ENCODE data around the gene NR1H4. TPM values are rescaled to one million over a fixed set of nuclear protein-coding genes. Genes with fewer than 3 reads are reported as not detected.
"Not testable (repeated sequence)": the region's sequence is repeated elsewhere in the genome, so short reads cannot be mapped to it uniquely, and the experiment has no call there.

Gene NR1H4
- total and polyA plus RNA-seq, 2 of the 13 experiments (the other 11 are each of a cell fraction or from before 2014, with no cell fraction given): 27.3 to 114 TPM

- Histone ChIP-seq H3K79me2 (ENCODE audit: insufficient read depth, low read length) (no peaks in the 10 kb centered on the region), H2AFZ (ENCODE audit: low read length) (peak overlapping the region; percentile 35), H4K20me1 (ENCODE audit: insufficient read depth, low read length) (no peaks in the 10 kb centered on the region), H3K9ac (ENCODE audit: insufficient read depth, low read depth, low read length) (no peak overlapping the region), H3K36me3 (replicated peaks in 1 of 2; ENCODE audit: control insufficient read depth in 1 of 2, insufficient read depth in 2 of 2, low read length in 2 of 2) (no peaks in the 10 kb centered on the region), H3K9me3 (ENCODE audit: low read length) (no peaks in the 10 kb centered on the region), H3K4me1 (ENCODE audit: insufficient read depth, low read length) (peaks cover 26% of the 10 kb centered on the region), H3K4me2 (ENCODE audit: low read depth, low read length) (no peak overlapping the region), H3K27ac (ENCODE audit: extremely low read length, insufficient read depth, low read length) (no peak overlapping the region), H3K27me3 (ENCODE audit: control insufficient read depth in 1 of 2, insufficient read depth in 2 of 2, low read length in 2 of 2) (no peaks in the 10 kb centered on the region), H3K4me3 (replicated peaks in 1 of 3; ENCODE audit: insufficient read depth in 1 of 3, low read depth in 2 of 3, low read length in 3 of 3) (no peak overlapping the region)
- 41% methylated on average over 3 of the region's 3 CpGs for WGBS (ENCODE audit: low lambda C conversion rate)
- BruUV-seq (replicated peaks): no TSS peak
- FAIRE-seq: no peak
- no peak for TF ChIP-seq ZIK1 (CRISPR knock-in tag; IDR thresholded peaks at IDR 0.05; ENCODE audit: borderline replicate concordance, low read depth)
- peak; percentile 23; the same call in 1 of the 2 replicates for TF ChIP-seq ZBTB21 (CRISPR knock-in tag; IDR thresholded peaks at IDR 0.05)
- TF ChIP-seq MED8 (CRISPR knock-in tag; IDR thresholded peaks at IDR 0.05; ENCODE audit: insufficient replicate concordance): no peak
- no peak for TF ChIP-seq MBNL3 (CRISPR knock-in tag; conservative IDR thresholded peaks at IDR 0.05)
- peak; percentile 74 for TF ChIP-seq FOSL2 (CRISPR knock-in tag; IDR thresholded peaks at IDR 0.05)
- peak; percentile 38; the same call in 1 of the 2 replicates for TF ChIP-seq HOMEZ (CRISPR knock-in tag; IDR thresholded peaks at IDR 0.05; ENCODE audit: low read depth)
- peak; percentile 83 for ATAC-seq
- ChIA-PET CTCF (ENCODE audit: low intra/inter-chr PET ratio, low total read pairs) (no interaction called here), POLR2A (interaction anchor here (1.1 kb wide), 1 partner anchor 10 kb away, joined by 5 read pairs; no protein-coding TSS in a partner anchor)
- intact Hi-C loops (cut with micrococcal nuclease; ENCODE audit: unreplicated experiment): loop anchor here (1.0 kb wide), 1 partner anchor 10 kb away; no protein-coding TSS in a partner anchor
- in situ Hi-C loops (cut with HindIII; ENCODE audit: extremely low pct_ligation_motif_present, low pct_unique_long_range_greater_than_20kb): no loop called here
- DNase-seq (ENCODE audit: low spot score): peak; percentile 44
These were observed 46.6 kb upstream of the NR1H4 start for GRCh38 chr12:100427078-100427477.

GRCh38 chr12:100430251-100430650 is 43.4 kb upstream of the NR1H4 start:
- H2AFZ ChIP-seq (ENCODE audit: low read length); H3K4me3 ChIP-seq (replicated peaks in 1 of 3; ENCODE audit: insufficient read depth in 1 of 3, low read depth in 2 of 3, low read length in 3 of 3); H3K9me3 ChIP-seq (ENCODE audit: low read length); DNase-seq (ENCODE audit: low spot score); in situ Hi-C loops (cut with HindIII; ENCODE audit: extremely low pct_ligation_motif_present, low pct_unique_long_range_greater_than_20kb); H3K9ac ChIP-seq (ENCODE audit: insufficient read depth, low read depth, low read length); H3K4me2 ChIP-seq (ENCODE audit: low read depth, low read length); POLR2A ChIA-PET; H3K27ac ChIP-seq (ENCODE audit: extremely low read length, insufficient read depth, low read length); H3K79me2 ChIP-seq (ENCODE audit: insufficient read depth, low read length); H4K20me1 ChIP-seq (ENCODE audit: insufficient read depth, low read length); FAIRE-seq; intact Hi-C loops (cut with micrococcal nuclease; ENCODE audit: unreplicated experiment); H3K36me3 ChIP-seq (replicated peaks in 1 of 2; ENCODE audit: control insufficient read depth in 1 of 2, insufficient read depth in 2 of 2, low read length in 2 of 2); ATAC-seq; CTCF ChIA-PET (ENCODE audit: low intra/inter-chr PET ratio, low total read pairs); BruUV-seq (replicated peaks); H3K27me3 ChIP-seq (ENCODE audit: control insufficient read depth in 1 of 2, insufficient read depth in 2 of 2, low read length in 2 of 2): not testable (repeated sequence)
- H3K4me1 ChIP-seq (ENCODE audit: insufficient read depth, low read length): peaks cover 23% of the 10 kb centered on the region
- 98% methylated on average over 11 of the region's 32 CpGs for WGBS (ENCODE audit: low lambda C conversion rate)
